Neural progenitor cell (in vitro differentiated cells): ENCODE results near the gene MAP7D2. TPM values are rescaled to one million over a fixed set of nuclear protein-coding genes. Genes with fewer than 3 reads are reported as not detected.

ENCODE experiments used
- DNase-seq: peaks from one replicate; pipeline ENCODE4 v3.0.0-alpha.2; 2016; ENCODE audit warnings: low spot score
- H2AFZ ChIP-seq: fragments of 200-600 bp; sonication (generic); replicated peaks from 2 replicates; pipeline ENCODE4 v1.6.1; 2016; ENCODE audit warnings: antibody characterized with exemption
- H3F3A ChIP-seq: fragments of 200-600 bp; sonication (generic); 2 replicates; pipeline ENCODE4 v1.6.1; 2016; ENCODE audit warnings: antibody characterized with exemption, low read depth
- H3K27ac ChIP-seq: fragments of 200-600 bp; sonication (generic); 2 replicates; pipeline ENCODE4 v1.5.1; 2016; ENCODE audit warnings: mild to moderate bottlenecking
- H3K27me3 ChIP-seq: fragments of 200-600 bp; sonication (generic); 2 replicates; pipeline ENCODE4 v1.6.1; 2016; ENCODE audit warnings: mild to moderate bottlenecking, moderate library complexity
- H3K36me3 ChIP-seq: fragments of 200-600 bp; sonication (generic); 2 replicates; pipeline ENCODE4 v1.5.1; 2016
- H3K4me1 ChIP-seq: fragments of 200-600 bp; sonication (generic); 2 replicates; pipeline ENCODE4 v1.6.1; 2016; ENCODE audit warnings: mixed run types
- H3K4me2 ChIP-seq: fragments of 200-600 bp; sonication (generic); 2 replicates; pipeline ENCODE4 v1.6.1; 2016
- H3K4me3 ChIP-seq: fragments of 200-600 bp; sonication (generic); 2 replicates; pipeline ENCODE4 v1.5.1; 2016
- H3K79me2 ChIP-seq: fragments of 200-600 bp; sonication (generic); 2 replicates; pipeline ENCODE4 v1.6.1; 2016; ENCODE audit warnings: low read depth
- H3K9ac ChIP-seq: fragments of 200-600 bp; sonication (generic); 2 replicates; pipeline ENCODE4 v1.6.1; 2016
- H3K9me3 ChIP-seq: fragments of 200-600 bp; sonication (generic); 2 replicates; pipeline ENCODE4 v1.5.1; 2016; ENCODE audit warnings: low read depth
- H4K20me1 ChIP-seq: fragments of 200-600 bp; sonication (generic); 2 replicates; pipeline ENCODE4 v1.6.1; 2016; ENCODE audit warnings: low read depth
- H3K27ac Mint-ChIP-seq: 3 replicates; pipeline ENCODE4 v1.8.0; 2021; ENCODE audit warnings: mixed read lengths
- H3K27me3 Mint-ChIP-seq: 2 replicates; pipeline ENCODE4 v1.8.0; 2022; ENCODE audit warnings: low read depth, mild to moderate bottlenecking, inconsistent platforms, moderate library complexity, mixed read lengths; ENCODE audit not compliant: insufficient read depth
- H3K36me3 Mint-ChIP-seq: 3 replicates; pipeline ENCODE4 v1.8.0; 2021; ENCODE audit warnings: mixed read lengths
- H3K4me1 Mint-ChIP-seq: 3 replicates; pipeline ENCODE4 v1.8.0; 2021; ENCODE audit warnings: mixed read lengths
- H3K4me3 Mint-ChIP-seq: 3 replicates; pipeline ENCODE4 v1.8.0; 2021; ENCODE audit warnings: mild to moderate bottlenecking, moderate library complexity, mixed read lengths
- H3K9me3 Mint-ChIP-seq: 3 replicates; pipeline ENCODE4 v1.8.0; 2020; ENCODE audit warnings: mixed read lengths
- CTCF ChIP-seq: fragments of 200-600 bp; sonication (generic); IDR thresholded peaks from 2 replicates; pipeline ENCODE4 v1.5.1; 2017; ENCODE audit warnings: antibody characterized with exemption, mild to moderate bottlenecking
- EZH2 ChIP-seq: fragments of 200-600 bp; sonication (generic); IDR thresholded peaks from 2 replicates; pipeline ENCODE4 v1.6.1; 2017; ENCODE audit warnings: antibody characterized with exemption, mild to moderate bottlenecking, moderate library complexity
- EZH2phosphoT487 ChIP-seq: fragments of 200-600 bp; sonication (generic); IDR thresholded peaks from 2 replicates; pipeline ENCODE4 v1.6.1; 2017; ENCODE audit warnings: antibody characterized with exemption
- total RNA-seq: library from RNA; depleted of rRNA; stranded (reverse); fragments of >200 nt; gene quantifications from 2 replicates; pipeline ENCODE4 v1.2.3, GENCODE V29; 2015; ENCODE audit warnings: low replicate concordance

The MAP7D2 gene
- total RNA-seq, 1 donor from 2014 or later = 2.6 TPM

GRCh38 chrX:20028588-20028987, 88.1 kb downstream of the MAP7D2 start:
- Histone ChIP-seq H3K36me3 (no peaks in the 10 kb centered on the region), H3K9ac (no peak overlapping the region), H4K20me1 (no peaks in the 10 kb centered on the region), H3K79me2 (no peaks in the 10 kb centered on the region), H3K27me3 (no peaks in the 10 kb centered on the region), H3K9me3 (no peaks in the 10 kb centered on the region), H3K4me1 (no peaks in the 10 kb centered on the region), H3K4me2 (no peak overlapping the region), H3K4me3 (no peak overlapping the region), H3F3A (no peaks in the 10 kb centered on the region), H3K27ac (no peak overlapping the region), H2AFZ (no peak overlapping the region)
- TF ChIP-seq EZH2 (no peak), CTCF (no peak), EZH2phosphoT487 (no peak)
- H3K9me3 Mint-ChIP-seq = peaks cover 4% of the 10 kb centered on the region
- H3K4me3 Mint-ChIP-seq = no peak overlapping the region
- no peak for DNase-seq
- no peaks in the 10 kb centered on the region for H3K4me1 Mint-ChIP-seq
- H3K27me3 Mint-ChIP-seq = peaks cover 7% of the 10 kb centered on the region
- H3K27ac Mint-ChIP-seq = no peak overlapping the region
- no peaks in the 10 kb centered on the region for H3K36me3 Mint-ChIP-seq

GRCh38 chrX:20026278-20026677, 90.4 kb downstream of the MAP7D2 start:
- Histone ChIP-seq H3K79me2 (no peaks in the 10 kb centered on the region), H3K9ac (no peak overlapping the region), H3F3A (no peaks in the 10 kb centered on the region), H3K27me3 (no peaks in the 10 kb centered on the region), H3K4me1 (no peaks in the 10 kb centered on the region), H2AFZ (no peak overlapping the region), H3K36me3 (no peaks in the 10 kb centered on the region), H3K4me2 (no peak overlapping the region), H3K27ac (no peak overlapping the region), H4K20me1 (no peaks in the 10 kb centered on the region), H3K9me3 (no peaks in the 10 kb centered on the region), H3K4me3 (no peak overlapping the region)
- H3K4me3 Mint-ChIP-seq = no peak overlapping the region
- H3K27me3 Mint-ChIP-seq = peaks cover 5% of the 10 kb centered on the region
- H3K36me3 Mint-ChIP-seq = no peaks in the 10 kb centered on the region
- DNase-seq = no peak
- H3K27ac Mint-ChIP-seq = no peak overlapping the region
- no peaks in the 10 kb centered on the region for H3K4me1 Mint-ChIP-seq
- peaks cover 4% of the 10 kb centered on the region for H3K9me3 Mint-ChIP-seq
- TF ChIP-seq CTCF (no peak), EZH2phosphoT487 (no peak), EZH2 (no peak)

GRCh38 chrX:20019672-20020365, 96.9 kb downstream of the MAP7D2 start:
- no peak overlapping the region for H3K27ac Mint-ChIP-seq
- peaks cover 13% of the 10 kb centered on the region for H3K9me3 Mint-ChIP-seq
- H3K9ac ChIP-seq = no peak overlapping the region

More at GRCh38 chrX:20019672-20020365, 96.9 kb downstream of the MAP7D2 start:
- Histone ChIP-seq H2AFZ (no peak overlapping the region), H3F3A (no peaks in the 10 kb centered on the region), H3K4me3 (no peak overlapping the region), H3K4me1 (no peaks in the 10 kb centered on the region), H3K36me3 (no peaks in the 10 kb centered on the region), H3K4me2 (no peak overlapping the region), H4K20me1 (no peaks in the 10 kb centered on the region), H3K27ac (no peak overlapping the region), H3K79me2 (no peaks in the 10 kb centered on the region), H3K9me3 (no peaks in the 10 kb centered on the region), H3K27me3 (no peaks in the 10 kb centered on the region)
- Mint-ChIP-seq H3K4me1 (no peaks in the 10 kb centered on the region), H3K4me3 (no peak overlapping the region), H3K27me3 (peaks cover 2% of the 10 kb centered on the region), H3K36me3 (no peaks in the 10 kb centered on the region)
- TF ChIP-seq EZH2 (no peak), EZH2phosphoT487 (no peak), CTCF (no peak)
- no peak for DNase-seq
